GM23338 (cell line): ENCODE data around the gene SDHA. TPM values are rescaled to one million over a fixed set of nuclear protein-coding genes. Genes with fewer than 3 reads are reported as not detected.
"Not testable (repeated sequence)": the region's sequence is repeated elsewhere in the genome, so short reads cannot be mapped to it uniquely, and the experiment has no call there.

ENCODE experiments used
- ATAC-seq: fragments of 200-7000 bp; cut with Tn5 transposase; 3 replicates; pipeline ENCODE4 v1.9.1; 2020
- DNase-seq: peaks from one replicate; pipeline ENCODE4 v3.0.0-alpha.2; 2015; ENCODE audit warnings: low spot score
- H2AFZ ChIP-seq: fragments of 200-600 bp; sonication (generic); 2 replicates; pipeline ENCODE4 v1.8.0; 2016; ENCODE audit warnings: antibody characterized with exemption, mild to moderate bottlenecking, moderate library complexity
- H3F3A ChIP-seq: fragments of 200-600 bp; sonication (generic); replicated peaks from 2 replicates; pipeline ENCODE4 v1.8.0; 2017; ENCODE audit warnings: antibody characterized with exemption, mixed run types, low read depth
- H3K27ac ChIP-seq: fragments of 200-600 bp; sonication (generic); 2 replicates; pipeline ENCODE4 v1.6.1; 2016; ENCODE audit warnings: low read depth
- H3K27me3 ChIP-seq: fragments of 200-600 bp; sonication (generic); 2 replicates; pipeline ENCODE4 v1.8.0; 2016; ENCODE audit warnings: mild to moderate bottlenecking, mixed run types, moderate library complexity; ENCODE audit not compliant: insufficient read depth
- H3K36me3 ChIP-seq: fragments of 200-600 bp; sonication (generic); 2 replicates; pipeline ENCODE4 v1.8.0; 2016; ENCODE audit warnings: mild to moderate bottlenecking; ENCODE audit not compliant: insufficient read depth
- H3K4me1 ChIP-seq: fragments of 200-600 bp; sonication (generic); 2 replicates; pipeline ENCODE4 v1.8.0; 2016; ENCODE audit warnings: mild to moderate bottlenecking, moderate library complexity; ENCODE audit not compliant: insufficient read depth
- H3K4me2 ChIP-seq: fragments of 200-600 bp; sonication (generic); 2 replicates; pipeline ENCODE4 v1.7.1; 2017; ENCODE audit warnings: mixed run types
- H3K4me3 ChIP-seq: fragments of 200-600 bp; sonication (generic); 2 replicates; pipeline ENCODE4 v1.6.1; 2016; ENCODE audit warnings: mixed run types
- H3K79me2 ChIP-seq: fragments of 200-600 bp; sonication (generic); replicated peaks from 2 replicates; pipeline ENCODE4 v1.8.0; 2017; ENCODE audit warnings: mild to moderate bottlenecking; ENCODE audit not compliant: insufficient read depth
- H3K9me2 ChIP-seq: fragments of 200-600 bp; sonication (generic); 2 replicates; pipeline ENCODE4 v1.8.0; 2017; ENCODE audit not compliant: insufficient read depth
- H4K20me1 ChIP-seq: fragments of 200-600 bp; sonication (generic); replicated peaks from 2 replicates; pipeline ENCODE4 v1.8.0; 2017; ENCODE audit warnings: mild to moderate bottlenecking; ENCODE audit not compliant: insufficient read depth
- H3K27ac Mint-ChIP-seq: 2 replicates; pipeline ENCODE4 v1.8.0; 2020; ENCODE audit warnings: inconsistent platforms, mild to moderate bottlenecking, moderate library complexity, mixed read lengths
- H3K27me3 Mint-ChIP-seq: 3 replicates; pipeline ENCODE4 v1.8.0; 2022; ENCODE audit warnings: low read depth, mild to moderate bottlenecking, moderate library complexity, mixed read lengths, inconsistent platforms; ENCODE audit not compliant: insufficient read depth, poor library complexity
- H3K36me3 Mint-ChIP-seq: 3 replicates; pipeline ENCODE4 v1.8.0; 2021; ENCODE audit warnings: low read depth, mild to moderate bottlenecking, inconsistent platforms, moderate library complexity, mixed read lengths
- H3K4me1 Mint-ChIP-seq: 3 replicates; pipeline ENCODE4 v1.8.0; 2020; ENCODE audit warnings: mild to moderate bottlenecking, inconsistent platforms, mixed read lengths
- H3K4me3 Mint-ChIP-seq: 3 replicates; pipeline ENCODE4 v1.8.0; 2021; ENCODE audit warnings: moderate library complexity, mild to moderate bottlenecking, inconsistent platforms, mixed read lengths
- H3K9me3 Mint-ChIP-seq: 3 replicates; pipeline ENCODE4 v1.8.0; 2020; ENCODE audit warnings: moderate library complexity, mild to moderate bottlenecking, inconsistent platforms, mixed read lengths
- CREB1 ChIP-seq: fragments of 250-450 bp; sonication (Bioruptor Pico); IDR thresholded peaks from 2 replicates; pipeline ENCODE4 v1.5.0; 2020; ENCODE audit warnings: low read depth, mild to moderate bottlenecking, moderate library complexity
- JUNB ChIP-seq: IDR thresholded peaks from one replicate; pipeline ENCODE4 v1.6.1; 2016; ENCODE audit warnings: antibody characterized with exemption; ENCODE audit not compliant: unreplicated experiment
- NANOG ChIP-seq: IDR thresholded peaks from 2 replicates; pipeline ENCODE4 v1.6.1; 2016; ENCODE audit warnings: antibody characterized with exemption, borderline replicate concordance
- POLR2AphosphoS5 ChIP-seq: IDR thresholded peaks from 2 replicates; pipeline ENCODE4 v1.6.1; 2016; ENCODE audit warnings: antibody characterized with exemption, low read depth
- STAT1 ChIP-seq: IDR thresholded peaks from one replicate; pipeline ENCODE4 v1.6.1; 2016; ENCODE audit warnings: antibody characterized with exemption; ENCODE audit not compliant: unreplicated experiment
- ZNF114 ChIP-seq: fragments of 250-450 bp; sonication (Bioruptor Pico); IDR thresholded peaks from 2 replicates; pipeline ENCODE4 v1.5.0; 2020; ENCODE audit warnings: mild to moderate bottlenecking, moderate library complexity
- long read RNA-seq: library from polyadenylated mRNA; unstranded; transcript quantifications from one replicate; pipeline ENCODE4 v2.0.0, GENCODE V29; 2020; ENCODE audit not compliant: unreplicated experiment
- polyA plus RNA-seq: library from polyadenylated mRNA; unstranded; fragments of >200 nt; fragmentation: Nextera tagmentation; extraction: Ambion mirVana; gene quantifications from 2 replicates; pipeline ENCODE4 v1.2.1, GENCODE V29; 2016
- total RNA-seq: library from RNA; depleted of rRNA; stranded (reverse); fragments of >200 nt; shearing (Covaris generic); gene quantifications from 2 replicates; pipeline ENCODE4 v1.2.3, GENCODE V29; 2014; rRNA removed
- TF ChIP-seq, protein P1 (sequence below), 2 experiments: fragments of 200-600 bp in 1 of 2; sonication (generic) in 1 of 2; conservative IDR thresholded peaks; 2 replicates each; pipeline versions ENCODE4 v1.5.1 to v1.6.1; 2016 to 2017; ENCODE audit warnings: antibody characterized with exemption in 2 of 2, low read depth in 2 of 2, mild to moderate bottlenecking in 2 of 2, moderate library complexity in 1 of 2
- TF ChIP-seq, protein P2 (sequence below): IDR thresholded peaks from one replicate; pipeline ENCODE4 v1.6.1; 2018; ENCODE audit warnings: antibody characterized with exemption; ENCODE audit not compliant: unreplicated experiment
- TF ChIP-seq, protein P3 (sequence below): IDR thresholded peaks from 2 replicates; pipeline ENCODE4 v1.6.1; 2016; ENCODE audit warnings: antibody characterized with exemption

The SDHA gene
- 62.2 and 71.3 TPM in 2 replicates for total RNA-seq
- 69.3 and 70.6 TPM in 2 replicates for polyA plus RNA-seq
- long read RNA-seq, transcript SDHA-201 (15 exons, 2,390 nt) = major isoform, 43 of 58 reads
- long read RNA-seq, transcript SDHA-204 (13 exons, 2,067 nt) = minor isoform, 6 of 58 reads
- long read RNA-seq, partial matches to known transcripts = 5 of 58 reads
- long read RNA-seq, other reads (novel, unspliced or antisense) = 4 of 58 reads

GRCh38 chr5:217494-218456 lies at the start of gene SDHA, which contains the start of gene CCDC127:
Gene SDHA, plus strand, starts transcription at chr5:218320. Its CDS starts 36 bp downstream, at chr5:218356.
Gene CCDC127, minus strand, starts transcription at chr5:218153. Its CDS starts 1,304 bp downstream, at chr5:216849.
- Histone ChIP-seq H3K27ac (peak within 1 kb of the TSS; percentile 81; the same call in 1 of the 2 replicates), H2AFZ (peak within 1 kb of the TSS; percentile 80), H3K4me1 (peaks cover 24% of the 10 kb centered on the region), H3K79me2 (peaks cover 56% of the 10 kb centered on the region), H4K20me1 (peaks cover 30% of the 10 kb centered on the region), H3K4me2 (peak within 1 kb of the TSS; percentile 76), H3K4me3 (peak within 1 kb of the TSS; percentile 84)
- H3K36me3 ChIP-seq, H3K9me2 ChIP-seq, H3K27me3 Mint-ChIP-seq, H3K9me3 Mint-ChIP-seq, H3K27me3 ChIP-seq, H3F3A ChIP-seq: not testable (repeated sequence)
- Mint-ChIP-seq H3K4me3 (peak within 1 kb of the TSS; percentile 96), H3K27ac (peak within 1 kb of the TSS; percentile 86), H3K4me1 (peaks cover 30% of the 10 kb centered on the region), H3K36me3 (peaks cover 28% of the 10 kb centered on the region)
- TF ChIP-seq POLR2AphosphoS5 = peak; percentile 91
- TF ChIP-seq, protein P1, sequence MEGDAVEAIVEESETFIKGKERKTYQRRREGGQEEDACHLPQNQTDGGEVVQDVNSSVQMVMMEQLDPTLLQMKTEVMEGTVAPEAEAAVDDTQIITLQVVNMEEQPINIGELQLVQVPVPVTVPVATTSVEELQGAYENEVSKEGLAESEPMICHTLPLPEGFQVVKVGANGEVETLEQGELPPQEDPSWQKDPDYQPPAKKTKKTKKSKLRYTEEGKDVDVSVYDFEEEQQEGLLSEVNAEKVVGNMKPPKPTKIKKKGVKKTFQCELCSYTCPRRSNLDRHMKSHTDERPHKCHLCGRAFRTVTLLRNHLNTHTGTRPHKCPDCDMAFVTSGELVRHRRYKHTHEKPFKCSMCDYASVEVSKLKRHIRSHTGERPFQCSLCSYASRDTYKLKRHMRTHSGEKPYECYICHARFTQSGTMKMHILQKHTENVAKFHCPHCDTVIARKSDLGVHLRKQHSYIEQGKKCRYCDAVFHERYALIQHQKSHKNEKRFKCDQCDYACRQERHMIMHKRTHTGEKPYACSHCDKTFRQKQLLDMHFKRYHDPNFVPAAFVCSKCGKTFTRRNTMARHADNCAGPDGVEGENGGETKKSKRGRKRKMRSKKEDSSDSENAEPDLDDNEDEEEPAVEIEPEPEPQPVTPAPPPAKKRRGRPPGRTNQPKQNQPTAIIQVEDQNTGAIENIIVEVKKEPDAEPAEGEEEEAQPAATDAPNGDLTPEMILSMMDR (conservative IDR thresholded peaks at IDR 0.05; ENCODE audit: low read depth in 2 of 2) = peak; percentile 53 to 66
- ATAC-seq (peak; percentile 82), DNase-seq (peak; percentile 94)

- Mint-ChIP-seq H3K27me3 (peaks cover 14% of the 10 kb centered on the region), H3K36me3 (peaks cover 38% of the 10 kb centered on the region), H3K27ac (no peak overlapping the region), H3K4me1 (peaks cover 5% of the 10 kb centered on the region; the same call in 1 of the 3 replicates), H3K9me3 (peaks cover 12% of the 10 kb centered on the region), H3K4me3 (no peak overlapping the region)
- H3K36me3 ChIP-seq = no peaks in the 10 kb centered on the region
- H3K27ac ChIP-seq = no peak overlapping the region
- no peak overlapping the region for H2AFZ ChIP-seq
- H3F3A ChIP-seq = no peaks in the 10 kb centered on the region
- H3K9me2 ChIP-seq = no peaks in the 10 kb centered on the region
- DNase-seq = no peak
- no peaks in the 10 kb centered on the region for H3K27me3 ChIP-seq
- no peaks in the 10 kb centered on the region for H3K79me2 ChIP-seq
- H3K4me1 ChIP-seq = no peaks in the 10 kb centered on the region
- no peak overlapping the region for H3K4me3 ChIP-seq
- no peak for ATAC-seq
- H3K4me2 ChIP-seq = no peak overlapping the region
- H4K20me1 ChIP-seq = no peaks in the 10 kb centered on the region; the same call in 1 of the 2 replicates
- TF ChIP-seq CREB1 (CRISPR knock-in tag) = no peak
- TF ChIP-seq STAT1 = no peak
- TF ChIP-seq, protein P2, sequence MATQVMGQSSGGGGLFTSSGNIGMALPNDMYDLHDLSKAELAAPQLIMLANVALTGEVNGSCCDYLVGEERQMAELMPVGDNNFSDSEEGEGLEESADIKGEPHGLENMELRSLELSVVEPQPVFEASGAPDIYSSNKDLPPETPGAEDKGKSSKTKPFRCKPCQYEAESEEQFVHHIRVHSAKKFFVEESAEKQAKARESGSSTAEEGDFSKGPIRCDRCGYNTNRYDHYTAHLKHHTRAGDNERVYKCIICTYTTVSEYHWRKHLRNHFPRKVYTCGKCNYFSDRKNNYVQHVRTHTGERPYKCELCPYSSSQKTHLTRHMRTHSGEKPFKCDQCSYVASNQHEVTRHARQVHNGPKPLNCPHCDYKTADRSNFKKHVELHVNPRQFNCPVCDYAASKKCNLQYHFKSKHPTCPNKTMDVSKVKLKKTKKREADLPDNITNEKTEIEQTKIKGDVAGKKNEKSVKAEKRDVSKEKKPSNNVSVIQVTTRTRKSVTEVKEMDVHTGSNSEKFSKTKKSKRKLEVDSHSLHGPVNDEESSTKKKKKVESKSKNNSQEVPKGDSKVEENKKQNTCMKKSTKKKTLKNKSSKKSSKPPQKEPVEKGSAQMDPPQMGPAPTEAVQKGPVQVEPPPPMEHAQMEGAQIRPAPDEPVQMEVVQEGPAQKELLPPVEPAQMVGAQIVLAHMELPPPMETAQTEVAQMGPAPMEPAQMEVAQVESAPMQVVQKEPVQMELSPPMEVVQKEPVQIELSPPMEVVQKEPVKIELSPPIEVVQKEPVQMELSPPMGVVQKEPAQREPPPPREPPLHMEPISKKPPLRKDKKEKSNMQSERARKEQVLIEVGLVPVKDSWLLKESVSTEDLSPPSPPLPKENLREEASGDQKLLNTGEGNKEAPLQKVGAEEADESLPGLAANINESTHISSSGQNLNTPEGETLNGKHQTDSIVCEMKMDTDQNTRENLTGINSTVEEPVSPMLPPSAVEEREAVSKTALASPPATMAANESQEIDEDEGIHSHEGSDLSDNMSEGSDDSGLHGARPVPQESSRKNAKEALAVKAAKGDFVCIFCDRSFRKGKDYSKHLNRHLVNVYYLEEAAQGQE = no peak
- TF ChIP-seq, protein P1 (conservative IDR thresholded peaks at IDR 0.05; ENCODE audit: low read depth in 2 of 2) = no peak
- TF ChIP-seq, protein P3, sequence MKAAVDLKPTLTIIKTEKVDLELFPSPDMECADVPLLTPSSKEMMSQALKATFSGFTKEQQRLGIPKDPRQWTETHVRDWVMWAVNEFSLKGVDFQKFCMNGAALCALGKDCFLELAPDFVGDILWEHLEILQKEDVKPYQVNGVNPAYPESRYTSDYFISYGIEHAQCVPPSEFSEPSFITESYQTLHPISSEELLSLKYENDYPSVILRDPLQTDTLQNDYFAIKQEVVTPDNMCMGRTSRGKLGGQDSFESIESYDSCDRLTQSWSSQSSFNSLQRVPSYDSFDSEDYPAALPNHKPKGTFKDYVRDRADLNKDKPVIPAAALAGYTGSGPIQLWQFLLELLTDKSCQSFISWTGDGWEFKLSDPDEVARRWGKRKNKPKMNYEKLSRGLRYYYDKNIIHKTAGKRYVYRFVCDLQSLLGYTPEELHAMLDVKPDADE = no peak
- TF ChIP-seq ZNF114 = no peak
- no peak for TF ChIP-seq JUNB
- TF ChIP-seq NANOG = no peak
Measured at GRCh38 chr5:169071-169727, 48.9 kb upstream of the SDHA start.
